Spleen (tissue), 7 donors: ENCODE measurements around the gene RAMP1.

ENCODE experiments used
- CTCF ChIP-seq, 11 experiments: fragments of 200-600 bp in 7 of 11; fragments of 450-650 bp in 4 of 11; sonication (generic) in 4 of 11; IDR thresholded peaks in 8 of 11; conservative IDR thresholded peaks in 3 of 11; 1 replicate in 7 of 11; 2 replicates in 4 of 11; pipeline versions ENCODE4 v1.4.0 to v1.8.0; 2016 to 2021; ENCODE audit warnings: antibody characterized with exemption in 11 of 11, inconsistent platforms in 4 of 11, mild to moderate bottlenecking in 1 of 11
- POLR2A ChIP-seq, 3 donors: fragments of 450-650 bp; IDR thresholded peaks; one replicate each; pipeline ENCODE4 v1.5.1; 2017; ENCODE audit warnings: antibody characterized with exemption in 3 of 3, mild to moderate bottlenecking in 1 of 3
- POLR2AphosphoS5 ChIP-seq, 3 donors: sonication (generic); formaldehyde crosslinking; IDR thresholded peaks; one replicate each; pipeline ENCODE4 v1.5.1; 2017; ENCODE audit warnings: antibody characterized with exemption in 3 of 3
- donor health status: DM: no; HTN: no; CAD: no; lungs with moderate emphysema.
- donor health status: DM: no; HTN: no; CAD: no.
- donor health status: DM: no; HTN: no; CAD: no.

GRCh38 chr2:237865623-237866041 lies 6.2 kb downstream of the RAMP1 start:
- TF ChIP-seq POLR2AphosphoS5 (IDR thresholded peaks at IDR 0.05) (no peak), CTCF (IDR thresholded peaks at IDR 0.05 in 8 of 11, conservative IDR thresholded peaks at IDR 0.05 in 3 of 11) (no peak), POLR2A (IDR thresholded peaks at IDR 0.05) (no peak)
